GM12891 (cell line): ENCODE results near the gene TEKTIP1.
"Not testable (repeated sequence)": the region's sequence is repeated elsewhere in the genome, so short reads cannot be mapped to it uniquely, and the experiment has no call there.

Experiments used
- DNase-seq: peaks from one replicate; pipeline ENCODE4 v3.0.0; 2011; ENCODE audit warnings: low spot score; ENCODE audit not compliant: insufficient read length
- FAIRE-seq: peaks from 2 replicates; lab custom pipeline; 2011; peaks lifted over from hg19 to GRCh38; lab: Jason Lieb, UNC
- PAX5 ChIP-seq: IDR thresholded peaks from 2 replicates; pipeline ENCODE4 v1.6.1; 2011; ENCODE audit warnings: low read length, moderate library complexity, mild to moderate bottlenecking; ENCODE audit not compliant: insufficient read depth, severe bottlenecking
- POLR2A ChIP-seq: IDR thresholded peaks from 2 replicates; pipeline ENCODE4 v1.6.1; 2011; ENCODE audit warnings: low read depth, low read length, control low read depth
- POLR2AphosphoS5 ChIP-seq: IDR thresholded peaks from 2 replicates; pipeline ENCODE4 v1.6.1; 2011; ENCODE audit warnings: low read depth, low read length, control low read depth
- POU2F2 ChIP-seq: IDR thresholded peaks from 2 replicates; pipeline ENCODE4 v1.6.1; 2011; ENCODE audit warnings: low read depth, mild to moderate bottlenecking, control low read depth, low read length, moderate library complexity
- SPI1 ChIP-seq: IDR thresholded peaks from 2 replicates; pipeline ENCODE4 v1.6.1; 2011; ENCODE audit warnings: low read depth, low read length, control low read depth
- TAF1 ChIP-seq: IDR thresholded peaks from 2 replicates; pipeline ENCODE4 v1.6.1; 2011; ENCODE audit warnings: low read depth, low read length, control low read depth

The TEKTIP1 gene

GRCh38 chr19:3524078-3524842 lies 14.7 kb upstream of the TEKTIP1 start:
- TF ChIP-seq POLR2AphosphoS5 (no peak), POU2F2 (no peak), TAF1 (no peak), SPI1 (no peak), POLR2A (no peak), PAX5 (no peak)
- DNase-seq (no peak), FAIRE-seq (no peak)

GRCh38 chr19:3524904-3525451 lies 14.0 kb upstream of the TEKTIP1 start:
- TF ChIP-seq TAF1: no peak
- no peak for TF ChIP-seq POU2F2
- no peak for TF ChIP-seq PAX5
- no peak for TF ChIP-seq POLR2AphosphoS5
- no peak for TF ChIP-seq POLR2A
- TF ChIP-seq SPI1: no peak
- DNase-seq: no peak
- FAIRE-seq: no peak

- no peak for TF ChIP-seq SPI1
- TF ChIP-seq PAX5: no peak
- TF ChIP-seq POU2F2: no peak
- no peak for TF ChIP-seq POLR2AphosphoS5
- no peak for TF ChIP-seq TAF1
- no peak for TF ChIP-seq POLR2A
- FAIRE-seq (no peak), DNase-seq (no peak)
These were observed 12.3 kb upstream of the TEKTIP1 start for GRCh38 chr19:3526507-3527237.

- no peak for FAIRE-seq
- TF ChIP-seq TAF1 (no peak), POLR2AphosphoS5 (no peak), POLR2A (no peak), PAX5 (no peak), SPI1 (no peak), POU2F2 (no peak)
These were observed 11.6 kb upstream of the TEKTIP1 start for GRCh38 chr19:3527238-3527910.

GRCh38 chr19:3528080-3528479 lies 10.9 kb upstream of the TEKTIP1 start:
- no peak for TF ChIP-seq POU2F2
- no peak for TF ChIP-seq TAF1
- TF ChIP-seq POLR2A: no peak
- no peak for TF ChIP-seq SPI1
- no peak for TF ChIP-seq PAX5
- TF ChIP-seq POLR2AphosphoS5: no peak
- DNase-seq (no peak), FAIRE-seq (no peak)

More at GRCh38 chr19:3527238-3527910, 11.6 kb upstream of the TEKTIP1 start:
- DNase-seq: no peak

- TF ChIP-seq PAX5 (no peak), POLR2A (no peak), POLR2AphosphoS5 (no peak), SPI1 (no peak), TAF1 (no peak), POU2F2 (no peak)
- DNase-seq: no peak
- FAIRE-seq: no peak
These were observed 10.3 kb upstream of the TEKTIP1 start for GRCh38 chr19:3528539-3529211.

- DNase-seq, FAIRE-seq: not testable (repeated sequence)
These were observed 9.7 kb upstream of the TEKTIP1 start for GRCh38 chr19:3529299-3529698.

GRCh38 chr19:3530389-3530788 lies 8.6 kb upstream of the TEKTIP1 start:
- TF ChIP-seq SPI1 (no peak), POLR2A (no peak), POU2F2 (no peak), TAF1 (no peak), PAX5 (no peak), POLR2AphosphoS5 (no peak)
- FAIRE-seq (no peak), DNase-seq (no peak)

GRCh38 chr19:3531716-3532115 lies 7.3 kb upstream of the TEKTIP1 start:
- no peak for TF ChIP-seq PAX5
- TF ChIP-seq POU2F2: no peak
- no peak for TF ChIP-seq POLR2AphosphoS5
- no peak for TF ChIP-seq SPI1
- TF ChIP-seq POLR2A: no peak
- no peak for TF ChIP-seq TAF1
- DNase-seq (no peak), FAIRE-seq (no peak)
